Spleen (tissue), 11 donors: ENCODE measurements around the gene TMEFF1. TPM values are rescaled to one million over a fixed set of nuclear protein-coding genes. Genes with fewer than 3 reads are reported as not detected.

ENCODE experiments used
- DNase-seq: peaks from one replicate; pipeline ENCODE4 v3.0.0-alpha.2; 2020
- H3K27ac ChIP-seq, 8 donors: fragments of 200-600 bp; sonication (generic) in 7 of 8; 1 replicate in 4 of 8; 2 replicates in 4 of 8; pipeline versions ENCODE4 v1.5.0 to v1.8.0; 2016 to 2021; ENCODE audit warnings: inconsistent platforms in 4 of 8, mild to moderate bottlenecking in 4 of 8, moderate library complexity in 1 of 8
- H3K27me3 ChIP-seq, 7 donors: fragments of 200-600 bp; sonication (generic) in 6 of 7; replicated peaks in 1 of 7; 1 replicate in 4 of 7; 2 replicates in 3 of 7; pipeline versions ENCODE4 v1.5.0 to v1.8.0; 2016 to 2021; ENCODE audit warnings: inconsistent platforms in 3 of 7, mild to moderate bottlenecking in 1 of 7
- H3K36me3 ChIP-seq, 6 donors: fragments of 200-600 bp; sonication (generic) in 5 of 6; 1 replicate in 4 of 6; 2 replicates in 2 of 6; pipeline versions ENCODE4 v1.5.0 to v1.8.0; 2016 to 2021; ENCODE audit warnings: inconsistent platforms in 2 of 6
- H3K4me1 ChIP-seq, 6 donors: fragments of 200-600 bp; sonication (generic) in 5 of 6; 1 replicate in 3 of 6; 2 replicates in 3 of 6; pipeline versions ENCODE4 v1.5.0 to v1.8.0; 2016 to 2021; ENCODE audit warnings: inconsistent platforms in 3 of 6
- H3K4me3 ChIP-seq, 8 donors: fragments of 200-600 bp; sonication (generic) in 7 of 8; 1 replicate in 4 of 8; 2 replicates in 4 of 8; pipeline versions ENCODE4 v1.5.0 to v1.8.0; 2016 to 2021; ENCODE audit warnings: inconsistent platforms in 4 of 8, mild to moderate bottlenecking in 4 of 8, moderate library complexity in 2 of 8
- H3K9me3 ChIP-seq, 8 donors: fragments of 200-600 bp; sonication (generic) in 7 of 8; 1 replicate in 4 of 8; 2 replicates in 4 of 8; pipeline versions ENCODE4 v1.5.0 to v1.8.0; 2016 to 2021; ENCODE audit warnings: inconsistent platforms in 4 of 8
- POLR2A ChIP-seq, 3 donors: fragments of 450-650 bp; IDR thresholded peaks; one replicate each; pipeline ENCODE4 v1.5.1; 2017; ENCODE audit warnings: antibody characterized with exemption in 3 of 3, mild to moderate bottlenecking in 1 of 3
- POLR2AphosphoS5 ChIP-seq, 3 donors: sonication (generic); formaldehyde crosslinking; IDR thresholded peaks; one replicate each; pipeline ENCODE4 v1.5.1; 2017; ENCODE audit warnings: antibody characterized with exemption in 3 of 3
- WGBS, 5 donors: extraction: QIAGEN DNeasy Blood & Tissue Kit in 3 of 5; methylation state at CpG; one replicate each; pipeline versions ENCODE4 v1.1.5 to v1.1.7; 2013 to 2018; 5-methylcytosine and 5-hydroxymethylcytosine counted together
- intact Hi-C: fragments of 100-400 bp; cut with DNase I; formaldehyde crosslinking; loops from one replicate; pipeline ENCODE4 v1.15.0; 2023; ENCODE audit warnings: low total_unique reads
- polyA plus RNA-seq, 3 donors: library from polyadenylated mRNA; stranded (reverse); fragments of 200-250 nt; gene quantifications; one replicate each; pipeline ENCODE4 v1.2.1, GENCODE V29; 2013
- total RNA-seq, 7 donors: library from RNA; depleted of rRNA in 3 of 7; stranded (reverse); fragments of >200 nt in 3 of 7; fragmentation: NEBNext Ultra II Directional in 4 of 7; extraction: Animal tissue kit (Norgen Biotek cat#: 25700) in 4 of 7; gene quantifications; one replicate each; pipeline versions ENCODE4 v1.1.0 to v1.2.1, GENCODE V29; 2016 to 2021
- TF ChIP-seq, protein P1 (sequence below), 11 experiments: fragments of 200-600 bp in 7 of 11; fragments of 450-650 bp in 4 of 11; sonication (generic) in 4 of 11; IDR thresholded peaks in 8 of 11; conservative IDR thresholded peaks in 3 of 11; 1 replicate in 7 of 11; 2 replicates in 4 of 11; pipeline versions ENCODE4 v1.4.0 to v1.8.0; 2016 to 2021; ENCODE audit warnings: antibody characterized with exemption in 11 of 11, inconsistent platforms in 4 of 11, mild to moderate bottlenecking in 1 of 11
- donor health status: healthy with polysubstance abuse.
- donor health status: DM: no; HTN: no; CAD: no; lungs with moderate emphysema.
- donor health status: DM: no; HTN: no; CAD: no.
- donor health status: Bipolar disorder and iron deficiency.
- donor health status: healthy.
- donor health status: DM: no; HTN: no; CAD: no.
- donor health status: DM: yes; HTN: yes; CAD: no.

The TMEFF1 gene
- total and polyA plus RNA-seq, 10 donors, result 0.03 to 0.13 (median 0.05) TPM; not detected in 7

DNA sequence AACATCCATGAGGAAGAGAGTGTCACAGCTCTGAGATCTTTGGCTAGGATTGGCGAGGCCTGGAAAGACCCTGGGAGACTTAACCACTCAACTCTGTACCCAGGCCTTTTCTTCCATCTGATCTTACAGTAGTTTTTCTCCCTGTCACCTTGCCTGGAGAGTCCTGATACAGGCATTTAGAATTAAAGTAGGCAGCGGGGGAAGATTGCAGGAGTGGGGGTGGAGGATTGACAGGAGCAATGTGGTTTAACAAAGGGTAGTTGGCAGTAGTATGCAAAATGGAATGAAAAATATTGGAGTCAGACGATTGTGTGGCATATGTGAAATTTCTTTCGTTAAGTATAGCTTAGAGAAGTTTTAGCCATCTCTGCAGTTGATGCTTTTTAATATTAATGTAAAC lies 16.9 kb downstream of the TMEFF1 start:
- DNase-seq, result no peak
- no peaks in the 10 kb centered on the region for H3K4me1 ChIP-seq
- H3K4me3 ChIP-seq, result no peak overlapping the region
- no peaks in the 10 kb centered on the region for H3K9me3 ChIP-seq
- peaks cover 0 to 3% (median 0%) of the 10 kb centered on the region in 7 donors for H3K27me3 ChIP-seq
- H3K27ac ChIP-seq, result no peak overlapping the region
- intact Hi-C loops, result no loop called here
- 87 to 92% (median 88%) methylated on average over 4 of the region's 4 CpGs for WGBS, 5 donors
- H3K36me3 ChIP-seq, result no peaks in the 10 kb centered on the region
- TF ChIP-seq POLR2A (IDR thresholded peaks at IDR 0.05) (no peak), POLR2AphosphoS5 (IDR thresholded peaks at IDR 0.05) (no peak)
- TF ChIP-seq, protein P1, sequence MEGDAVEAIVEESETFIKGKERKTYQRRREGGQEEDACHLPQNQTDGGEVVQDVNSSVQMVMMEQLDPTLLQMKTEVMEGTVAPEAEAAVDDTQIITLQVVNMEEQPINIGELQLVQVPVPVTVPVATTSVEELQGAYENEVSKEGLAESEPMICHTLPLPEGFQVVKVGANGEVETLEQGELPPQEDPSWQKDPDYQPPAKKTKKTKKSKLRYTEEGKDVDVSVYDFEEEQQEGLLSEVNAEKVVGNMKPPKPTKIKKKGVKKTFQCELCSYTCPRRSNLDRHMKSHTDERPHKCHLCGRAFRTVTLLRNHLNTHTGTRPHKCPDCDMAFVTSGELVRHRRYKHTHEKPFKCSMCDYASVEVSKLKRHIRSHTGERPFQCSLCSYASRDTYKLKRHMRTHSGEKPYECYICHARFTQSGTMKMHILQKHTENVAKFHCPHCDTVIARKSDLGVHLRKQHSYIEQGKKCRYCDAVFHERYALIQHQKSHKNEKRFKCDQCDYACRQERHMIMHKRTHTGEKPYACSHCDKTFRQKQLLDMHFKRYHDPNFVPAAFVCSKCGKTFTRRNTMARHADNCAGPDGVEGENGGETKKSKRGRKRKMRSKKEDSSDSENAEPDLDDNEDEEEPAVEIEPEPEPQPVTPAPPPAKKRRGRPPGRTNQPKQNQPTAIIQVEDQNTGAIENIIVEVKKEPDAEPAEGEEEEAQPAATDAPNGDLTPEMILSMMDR (IDR thresholded peaks at IDR 0.05 in 8 of 11, conservative IDR thresholded peaks at IDR 0.05 in 3 of 11), result no peak

DNA sequence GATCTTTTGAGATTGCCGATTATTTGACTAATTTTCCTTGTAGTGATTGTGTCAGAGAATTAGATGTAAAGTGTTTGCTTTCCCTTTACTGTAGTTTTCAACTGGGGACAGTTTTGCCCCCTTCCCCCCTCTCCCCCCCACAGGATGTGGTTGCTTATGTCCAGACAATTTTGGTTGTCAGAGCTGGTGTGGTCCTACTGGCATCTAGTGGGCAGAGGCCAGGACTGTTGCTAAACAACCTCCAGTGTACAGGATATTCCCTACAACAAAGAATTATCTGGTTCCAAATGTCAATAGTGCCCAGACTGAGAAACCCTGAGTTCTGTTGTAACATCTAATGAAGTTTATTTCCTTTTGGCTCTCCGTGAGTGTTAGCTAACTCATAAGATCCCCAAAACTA lies 20.0 kb downstream of the TMEFF1 start:
- intact Hi-C loops, result no loop called here

DNA sequence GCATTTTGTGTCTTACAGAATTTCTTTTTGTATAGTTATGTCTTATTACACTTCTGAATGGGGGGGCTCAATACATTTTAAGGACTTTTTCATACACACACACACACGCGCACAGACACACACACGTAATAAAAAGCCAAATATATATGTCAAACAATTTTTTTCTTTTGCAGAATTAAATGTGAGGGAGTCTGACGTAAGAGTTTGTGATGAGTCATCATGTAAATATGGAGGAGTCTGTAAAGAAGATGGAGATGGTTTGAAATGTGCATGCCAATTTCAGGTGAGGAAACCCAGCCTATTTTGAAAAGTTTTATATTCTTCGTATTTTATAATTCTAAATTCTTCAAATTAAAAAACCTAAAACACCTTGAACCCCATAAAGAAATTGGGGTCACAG lies 25.6 kb downstream of the TMEFF1 start:
- no peaks in the 10 kb centered on the region for H3K9me3 ChIP-seq
- no peak for DNase-seq
- intact Hi-C loops, result no loop called here
- H3K4me3 ChIP-seq, result no peak overlapping the region
- no peaks in the 10 kb centered on the region for H3K4me1 ChIP-seq
- H3K36me3 ChIP-seq, result no peaks in the 10 kb centered on the region
- WGBS, 5 donors, result 87 to 91% (median 87%) methylated on average over 5 of the region's 5 CpGs
- TF ChIP-seq POLR2AphosphoS5 (IDR thresholded peaks at IDR 0.05) (no peak), POLR2A (IDR thresholded peaks at IDR 0.05) (no peak)
- TF ChIP-seq, protein P1 (IDR thresholded peaks at IDR 0.05 in 8 of 11, conservative IDR thresholded peaks at IDR 0.05 in 3 of 11), result no peak
- no peak overlapping the region for H3K27ac ChIP-seq
- no peaks in the 10 kb centered on the region for H3K27me3 ChIP-seq

More for the DNA sequence above, 20.0 kb downstream of the TMEFF1 start:
- Histone ChIP-seq H3K36me3 (no peaks in the 10 kb centered on the region), H3K9me3 (no peaks in the 10 kb centered on the region), H3K4me1 (no peaks in the 10 kb centered on the region), H3K4me3 (no peak overlapping the region), H3K27me3 (no peaks in the 10 kb centered on the region), H3K27ac (no peak overlapping the region)
- WGBS, 5 donors, result 73 to 90% (median 78%) methylated on average over 2 of the region's 2 CpGs
- TF ChIP-seq, protein P1 (IDR thresholded peaks at IDR 0.05 in 8 of 11, conservative IDR thresholded peaks at IDR 0.05 in 3 of 11), result no peak
- TF ChIP-seq POLR2AphosphoS5 (IDR thresholded peaks at IDR 0.05) (no peak), POLR2A (IDR thresholded peaks at IDR 0.05) (no peak)
- DNase-seq, result no peak

DNA sequence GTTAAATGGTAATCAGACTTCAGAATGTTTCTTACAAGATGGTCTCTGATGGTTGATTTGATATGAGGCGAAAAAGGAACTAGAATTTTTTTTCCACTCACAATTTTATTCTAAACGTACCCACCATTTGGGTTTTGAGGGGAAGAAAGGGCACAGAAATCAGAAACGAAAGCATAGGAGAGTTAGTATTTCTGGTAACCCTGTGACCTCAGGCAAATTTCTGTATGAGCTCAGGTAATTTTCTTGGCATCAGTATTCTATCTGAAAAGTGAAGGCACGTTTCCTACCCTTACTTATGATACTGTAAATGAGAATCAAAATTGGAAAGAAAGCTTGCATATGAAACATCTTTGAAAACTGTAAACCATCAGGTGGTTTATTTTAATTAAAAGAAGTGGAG lies 26.5 kb downstream of the TMEFF1 start:
- Histone ChIP-seq H3K4me1 (no peaks in the 10 kb centered on the region), H3K27me3 (no peaks in the 10 kb centered on the region), H3K9me3 (no peaks in the 10 kb centered on the region), H3K36me3 (no peaks in the 10 kb centered on the region), H3K4me3 (no peak overlapping the region), H3K27ac (no peak overlapping the region)
- no peak for DNase-seq
- intact Hi-C loops, result no loop called here
- 55 to 75% (median 66%) methylated on average over 4 of the region's 4 CpGs for WGBS, 5 donors
- TF ChIP-seq POLR2AphosphoS5 (IDR thresholded peaks at IDR 0.05) (no peak), POLR2A (IDR thresholded peaks at IDR 0.05) (no peak)

DNA sequence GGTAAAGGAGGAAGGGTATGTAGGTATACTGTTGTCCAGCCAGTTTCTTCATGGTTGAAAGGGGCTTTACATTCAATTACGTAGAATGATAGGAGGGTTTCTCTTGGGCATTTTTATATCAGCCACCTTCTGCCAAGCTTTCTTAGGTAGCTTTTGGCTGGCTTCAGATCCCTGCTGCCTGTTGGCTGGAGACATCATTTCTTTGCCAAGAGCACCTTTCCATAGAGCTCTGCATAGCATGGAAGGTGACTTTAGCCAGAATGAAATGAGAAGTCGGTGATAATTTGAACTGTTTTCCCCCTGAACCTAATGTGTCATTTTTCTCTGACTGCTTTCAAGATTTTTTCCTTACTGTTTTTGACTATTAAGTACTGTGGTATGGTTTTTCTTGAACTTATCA lies 26.9 kb downstream of the TMEFF1 start:
- 40 to 91% (median 84%) methylated on average over 2 of the region's 2 CpGs for WGBS, 5 donors
- intact Hi-C loops, result no loop called here
- Histone ChIP-seq H3K4me1 (no peaks in the 10 kb centered on the region), H3K36me3 (no peaks in the 10 kb centered on the region), H3K27ac (no peak overlapping the region), H3K4me3 (no peak overlapping the region), H3K27me3 (no peaks in the 10 kb centered on the region), H3K9me3 (no peaks in the 10 kb centered on the region)
- DNase-seq, result no peak
- no peak for TF ChIP-seq POLR2A (IDR thresholded peaks at IDR 0.05)
- TF ChIP-seq POLR2AphosphoS5 (IDR thresholded peaks at IDR 0.05), result no peak
- TF ChIP-seq, protein P1 (IDR thresholded peaks at IDR 0.05 in 8 of 11, conservative IDR thresholded peaks at IDR 0.05 in 3 of 11), result no peak
